ENCODE measurements around the gene ARFIP1. TPM values are rescaled to one million over a fixed set of nuclear protein-coding genes. Genes with fewer than 3 reads are reported as not detected.

ARFIP1 gene
- total RNA-seq, 2 donors from 2014 or later: 18.0 to 19.0 TPM

Other genes starting within 250 kb of the ARFIP1 start
- gene FBXW7, start 243.9 kb upstream of the ARFIP1 start, total RNA-seq: 10 to 100 TPM; 39.5 to 45.6 TPM
- 1 to 10 TPM; 2.8 to 4.4 TPM for gene TMEM154, start 100.0 kb upstream of the ARFIP1 start, total RNA-seq
- under 1 TPM; 0.10 to 0.12 TPM for gene TIGD4, start 224 bp upstream of the ARFIP1 start, total RNA-seq
- under 1 TPM; 0.50 to 0.53 TPM for gene FHDC1, start 156.4 kb downstream of the ARFIP1 start, total RNA-seq